DND-41 (cell line): ENCODE data around the gene CXCL16.

Experiments used
- ATAC-seq: fragments of 200-7000 bp; cut with Tn5 transposase; 3 replicates; pipeline ENCODE4 v1.9.1; 2021; ENCODE audit warnings: low read depth; ENCODE audit not compliant: insufficient read depth
- DNase-seq: peaks from one replicate; pipeline ENCODE4 v3.0.0-alpha.2; 2020
- H2AFZ ChIP-seq: 2 replicates; pipeline ENCODE4 v1.6.0; 2012; ENCODE audit warnings: low read depth, low read length
- H3K27ac ChIP-seq: 2 replicates; pipeline ENCODE4 v1.5.1; 2012; ENCODE audit warnings: low read length, inconsistent platforms
- H3K27me3 ChIP-seq: fragments of 200-600 bp; sonication (generic); 2 replicates; pipeline ENCODE4 v1.6.0; 2012; ENCODE audit warnings: low read length, mild to moderate bottlenecking, inconsistent platforms; ENCODE audit not compliant: insufficient read depth, poor library complexity
- H3K36me3 ChIP-seq: 2 replicates; pipeline ENCODE4 v1.5.1; 2012; ENCODE audit warnings: low read length, inconsistent platforms; ENCODE audit not compliant: insufficient read depth
- H3K4me1 ChIP-seq: 2 replicates; pipeline ENCODE4 v1.5.1; 2012; ENCODE audit warnings: mild to moderate bottlenecking, low read length; ENCODE audit not compliant: insufficient read depth
- H3K4me2 ChIP-seq: 2 replicates; pipeline ENCODE4 v1.6.0; 2012; ENCODE audit warnings: mild to moderate bottlenecking, moderate library complexity, low read length, inconsistent platforms; ENCODE audit not compliant: insufficient read depth
- H3K4me3 ChIP-seq, 2 experiments: fragments of 200-600 bp in 1 of 2; shearing (Covaris generic) in 1 of 2; 2 replicates each; pipeline ENCODE4 v1.5.1; 2012 to 2016; ENCODE audit warnings: inconsistent platforms in 2 of 2, low read length in 2 of 2, mild to moderate bottlenecking in 2 of 2, low read depth in 1 of 2, moderate library complexity in 1 of 2
- H3K79me2 ChIP-seq: 2 replicates; pipeline ENCODE4 v1.6.0; 2012; ENCODE audit warnings: low read length, inconsistent platforms; ENCODE audit not compliant: insufficient read depth
- H3K9ac ChIP-seq: 2 replicates; pipeline ENCODE4 v1.6.0; 2012; ENCODE audit warnings: low read depth, mild to moderate bottlenecking, inconsistent platforms, low read length, moderate library complexity
- H3K9me3 ChIP-seq: 2 replicates; pipeline ENCODE4 v1.5.1; 2012; ENCODE audit warnings: low read length, moderate library complexity, mild to moderate bottlenecking, inconsistent platforms; ENCODE audit not compliant: insufficient read depth, severe bottlenecking
- H4K20me1 ChIP-seq: 2 replicates; pipeline ENCODE4 v1.6.0; 2012; ENCODE audit warnings: low read length; ENCODE audit not compliant: insufficient read depth
- EZH2 ChIP-seq: IDR thresholded peaks from 3 replicates; pipeline ENCODE4 v1.6.1; 2012; ENCODE audit warnings: borderline replicate concordance, low read depth, mild to moderate bottlenecking, moderate library complexity, low read length, inconsistent platforms; ENCODE audit not compliant: severe bottlenecking
- TF ChIP-seq, protein P1 (sequence below): IDR thresholded peaks from 2 replicates; pipeline ENCODE4 v1.5.1; 2012; ENCODE audit warnings: borderline replicate concordance, low read length, moderate library complexity, mild to moderate bottlenecking; ENCODE audit not compliant: poor library complexity, severe bottlenecking; ENCODE audit errors: extremely low read depth

CXCL16 gene

DNA sequence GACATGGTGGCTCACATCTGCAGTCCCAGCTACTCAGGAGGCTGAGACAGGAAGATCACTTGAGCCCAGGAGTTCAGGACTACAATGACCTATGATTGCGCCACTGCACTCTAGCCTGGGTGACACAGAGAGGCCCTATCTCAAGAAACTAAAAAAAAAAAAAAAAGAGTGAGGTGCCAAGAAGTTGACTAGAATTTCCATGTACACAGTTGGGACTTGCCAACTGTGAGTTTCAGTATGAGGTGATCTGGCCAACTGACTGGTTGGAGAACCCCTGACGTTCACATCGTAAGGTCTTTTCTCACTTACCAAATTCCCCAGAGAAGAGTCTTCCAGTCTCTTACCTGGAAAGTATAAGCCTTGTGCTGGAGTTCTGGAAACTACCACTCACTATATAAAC lies 11.6 kb downstream of the CXCL16 start:
- Histone ChIP-seq H3K36me3 (peaks cover 7% of the 10 kb centered on the region; the same call in 1 of the 2 replicates), H3K27ac (no peak overlapping the region), H3K9me3 (no peaks in the 10 kb centered on the region), H3K4me1 (peaks cover 20% of the 10 kb centered on the region), H3K4me2 (no peak overlapping the region), H4K20me1 (no peaks in the 10 kb centered on the region), H2AFZ (no peak overlapping the region), H3K9ac (no peak overlapping the region), H3K27me3 (no peaks in the 10 kb centered on the region), H3K79me2 (peaks cover 8% of the 10 kb centered on the region), H3K4me3 (no peak overlapping the region)
- no peak for ATAC-seq
- DNase-seq: no peak
- no peak for TF ChIP-seq EZH2
- TF ChIP-seq, protein P1, sequence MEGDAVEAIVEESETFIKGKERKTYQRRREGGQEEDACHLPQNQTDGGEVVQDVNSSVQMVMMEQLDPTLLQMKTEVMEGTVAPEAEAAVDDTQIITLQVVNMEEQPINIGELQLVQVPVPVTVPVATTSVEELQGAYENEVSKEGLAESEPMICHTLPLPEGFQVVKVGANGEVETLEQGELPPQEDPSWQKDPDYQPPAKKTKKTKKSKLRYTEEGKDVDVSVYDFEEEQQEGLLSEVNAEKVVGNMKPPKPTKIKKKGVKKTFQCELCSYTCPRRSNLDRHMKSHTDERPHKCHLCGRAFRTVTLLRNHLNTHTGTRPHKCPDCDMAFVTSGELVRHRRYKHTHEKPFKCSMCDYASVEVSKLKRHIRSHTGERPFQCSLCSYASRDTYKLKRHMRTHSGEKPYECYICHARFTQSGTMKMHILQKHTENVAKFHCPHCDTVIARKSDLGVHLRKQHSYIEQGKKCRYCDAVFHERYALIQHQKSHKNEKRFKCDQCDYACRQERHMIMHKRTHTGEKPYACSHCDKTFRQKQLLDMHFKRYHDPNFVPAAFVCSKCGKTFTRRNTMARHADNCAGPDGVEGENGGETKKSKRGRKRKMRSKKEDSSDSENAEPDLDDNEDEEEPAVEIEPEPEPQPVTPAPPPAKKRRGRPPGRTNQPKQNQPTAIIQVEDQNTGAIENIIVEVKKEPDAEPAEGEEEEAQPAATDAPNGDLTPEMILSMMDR: no peak

DNA sequence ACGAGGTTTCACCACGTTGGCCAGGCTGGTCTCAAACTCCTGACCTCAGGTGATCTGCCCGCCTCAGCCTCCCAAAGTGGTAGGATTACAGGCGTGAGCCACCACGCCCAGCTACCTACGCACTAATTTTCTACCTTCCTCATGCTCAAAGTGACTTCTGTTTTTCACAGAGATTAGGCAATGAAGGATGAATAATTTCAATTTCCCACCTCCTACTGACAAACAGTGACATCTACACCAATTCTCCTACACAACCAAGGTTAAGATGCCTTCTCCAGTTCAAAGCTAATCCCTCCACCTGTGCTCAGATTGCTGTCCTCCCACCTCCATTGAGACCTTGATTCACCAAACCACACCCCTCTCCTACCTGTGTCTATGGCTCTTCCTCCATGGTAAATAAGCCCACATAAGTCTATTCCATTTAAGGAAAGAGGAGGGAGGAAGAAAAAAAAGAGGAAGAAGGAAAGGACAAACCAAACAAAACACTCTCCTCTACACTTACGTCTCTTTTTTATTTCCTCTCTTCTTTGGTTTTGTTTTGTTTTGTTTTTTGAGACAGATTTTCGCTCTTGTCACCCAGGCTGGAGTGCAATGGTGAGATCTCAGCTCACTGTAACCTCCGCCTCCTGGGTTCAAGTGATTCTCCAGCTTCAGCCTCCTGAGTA lies 13.9 kb downstream of the CXCL16 start:
- Histone ChIP-seq H3K4me1 (peaks cover 6% of the 10 kb centered on the region), H3K4me2 (no peak overlapping the region), H3K4me3 (no peak overlapping the region), H3K36me3 (peaks cover under 1% of the 10 kb centered on the region; the same call in 1 of the 2 replicates), H4K20me1 (no peaks in the 10 kb centered on the region), H3K27ac (no peak overlapping the region), H3K9ac (no peak overlapping the region), H3K27me3 (no peaks in the 10 kb centered on the region), H2AFZ (no peak overlapping the region), H3K79me2 (no peaks in the 10 kb centered on the region), H3K9me3 (no peaks in the 10 kb centered on the region)
- no peak for TF ChIP-seq EZH2
- TF ChIP-seq, protein P1: no peak
- DNase-seq (no peak), ATAC-seq (no peak)

DNA sequence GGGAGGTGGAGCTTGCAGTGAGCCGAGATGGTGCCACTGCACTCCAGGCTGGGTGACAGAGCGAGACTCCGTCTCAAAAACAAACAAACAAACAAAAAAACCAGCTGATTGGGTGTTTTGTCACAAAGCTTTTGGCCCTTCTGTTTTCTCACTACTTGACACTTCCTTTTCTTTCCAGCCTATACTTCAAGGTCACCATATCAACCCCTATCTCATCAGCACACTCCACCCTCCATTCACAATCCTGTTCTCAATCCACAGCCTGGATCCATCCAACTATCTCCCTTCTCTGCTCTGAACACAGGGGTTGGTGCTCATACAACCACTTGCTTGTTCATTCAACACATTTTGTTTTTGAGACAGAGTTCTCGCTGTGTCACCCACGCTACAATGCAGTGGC lies 15.1 kb downstream of the CXCL16 start:
- Histone ChIP-seq H3K36me3 (peaks cover 12% of the 10 kb centered on the region), H3K4me1 (no peaks in the 10 kb centered on the region), H3K9me3 (no peaks in the 10 kb centered on the region), H3K4me3 (no peak overlapping the region), H3K9ac (no peak overlapping the region), H4K20me1 (no peaks in the 10 kb centered on the region), H3K4me2 (no peak overlapping the region), H3K27ac (no peak overlapping the region), H2AFZ (no peak overlapping the region), H3K79me2 (no peaks in the 10 kb centered on the region), H3K27me3 (no peaks in the 10 kb centered on the region)
- DNase-seq (no peak), ATAC-seq (no peak)
- TF ChIP-seq, protein P1: no peak
- no peak for TF ChIP-seq EZH2

DNA sequence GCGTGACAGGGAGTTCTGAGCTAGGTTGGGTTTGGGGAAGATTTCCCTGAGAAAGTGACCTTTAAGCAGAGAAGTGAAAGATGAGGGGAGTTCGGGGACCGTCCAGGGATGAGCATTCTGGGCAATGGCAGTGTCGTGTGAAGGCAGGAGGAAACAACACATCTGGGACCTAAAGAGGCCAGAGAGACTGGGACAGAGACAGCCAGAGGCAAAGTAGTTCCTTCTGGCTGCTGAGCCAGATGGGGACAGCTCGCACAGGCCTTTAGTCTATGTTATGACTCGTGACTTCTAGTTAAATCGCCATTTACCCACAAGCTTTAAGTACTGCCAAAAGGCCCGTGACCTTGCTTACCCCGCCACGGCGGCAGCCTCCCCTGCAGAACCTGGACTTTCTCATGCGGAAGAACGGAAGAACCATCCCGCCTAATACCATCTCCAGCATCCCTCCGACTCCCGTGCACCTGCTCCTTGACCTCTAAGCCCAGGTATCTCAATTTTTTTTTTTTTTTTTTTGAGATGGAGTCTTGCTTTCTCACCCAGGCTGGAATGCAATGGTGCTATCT lies 17.0 kb downstream of the CXCL16 start:
- H3K79me2 ChIP-seq: no peaks in the 10 kb centered on the region
- H3K4me3 ChIP-seq: no peak overlapping the region
- H3K36me3 ChIP-seq: peaks cover 30% of the 10 kb centered on the region
- H3K4me2 ChIP-seq: no peak overlapping the region
- no peaks in the 10 kb centered on the region for H3K27me3 ChIP-seq
- no peak overlapping the region for H3K27ac ChIP-seq
- no peak overlapping the region for H3K9ac ChIP-seq
- TF ChIP-seq EZH2: no peak
- TF ChIP-seq, protein P1: no peak
- H3K4me1 ChIP-seq: no peaks in the 10 kb centered on the region
- no peaks in the 10 kb centered on the region for H3K9me3 ChIP-seq
- H4K20me1 ChIP-seq: no peaks in the 10 kb centered on the region
- no peak for DNase-seq
- no peak overlapping the region for H2AFZ ChIP-seq
- no peak for ATAC-seq
